ENCODE results near the gene DCTN3. TPM values are rescaled to one million over a fixed set of nuclear protein-coding genes. Genes with fewer than 3 reads are reported as not detected.

The DCTN3 gene
- total RNA-seq, 2 experiments from 2014 or later = 66.7 to 71.8 TPM

- POLR2A ChIA-PET = no interaction called here
- CTCF ChIA-PET = interaction anchor here (0.8 kb wide), 1 partner anchor 43 kb away, joined by 3 read pairs; no protein-coding TSS in a partner anchor
These were observed 34.2 kb downstream of the DCTN3 start for GRCh38 chr9:34585946-34586669.

GRCh38 chr9:34584970-34585369, 35.3 kb downstream of the DCTN3 start:
- ChIA-PET CTCF (interaction anchor here (0.5 to 1.6 kb wide), 2 partner anchors 38 to 1278 kb away, joined by 3 to 4 read pairs; no protein-coding TSS in a partner anchor), POLR2A (no interaction called here)

- CTCF ChIA-PET = interaction anchor here (2.6 kb wide), 1 partner anchor 9 kb away, joined by 15 read pairs; no protein-coding TSS in a partner anchor
- POLR2A ChIA-PET = interaction anchor here (0.6 kb wide), 1 partner anchor 327 kb away, joined by 4 read pairs; no protein-coding TSS in a partner anchor
These were observed 37.5 kb downstream of the DCTN3 start for GRCh38 chr9:34582787-34583186.

GRCh38 chr9:34581318-34581717, 39.0 kb downstream of the DCTN3 start:
- CTCF ChIA-PET = interaction anchor here (2.6 to 2.7 kb wide), 2 partner anchors 10 kb away, joined by 11 to 15 read pairs; no protein-coding TSS in a partner anchor

GRCh38 chr9:34580358-34580757, 39.9 kb downstream of the DCTN3 start:
- ChIA-PET CTCF (interaction anchor here (1.6 to 2.7 kb wide), 2 partner anchors 11 to 24 kb away, joined by 5 to 11 read pairs; no protein-coding TSS in a partner anchor), POLR2A (no interaction called here)

More at GRCh38 chr9:34581318-34581717, 39.0 kb downstream of the DCTN3 start:
- POLR2A ChIA-PET = no interaction called here

GRCh38 chr9:34579808-34580163, 40.5 kb downstream of the DCTN3 start:
- CTCF ChIA-PET = interaction anchor here (0.6 to 2.7 kb wide), 3 partner anchors 12 to 218 kb away, joined by 3 to 11 read pairs (median 5); no protein-coding TSS in a partner anchor
- POLR2A ChIA-PET = no interaction called here

GRCh38 chr9:34579104-34579807, 41.0 kb downstream of the DCTN3 start:
- CTCF ChIA-PET = interaction anchor here (0.6 to 2.7 kb wide), 4 partner anchors 12 to 217 kb away, joined by 3 to 11 read pairs (median 4); no protein-coding TSS in a partner anchor
- POLR2A ChIA-PET = no interaction called here

GRCh38 chr9:34578241-34579103, 41.8 kb downstream of the DCTN3 start:
- CTCF ChIA-PET = interaction anchor here (1.1 to 2.7 kb wide), 2 partner anchors 13 to 42 kb away, joined by 3 to 11 read pairs; no protein-coding TSS in a partner anchor
- POLR2A ChIA-PET = no interaction called here

- ChIA-PET CTCF (interaction anchor here (0.9 to 1.3 kb wide), 2 partner anchors 14 to 19 kb away, joined by 3 to 4 read pairs; no protein-coding TSS in a partner anchor), POLR2A (no interaction called here)
These were observed 42.7 kb downstream of the DCTN3 start for GRCh38 chr9:34577400-34578240.

GRCh38 chr9:34576597-34577399, 43.5 kb downstream of the DCTN3 start:
- ChIA-PET CTCF (interaction anchor here (0.9 to 1.3 kb wide), 2 partner anchors 15 to 18 kb away, joined by 3 to 4 read pairs; no protein-coding TSS in a partner anchor), POLR2A (no interaction called here)

- ChIA-PET CTCF (no interaction called here), POLR2A (no interaction called here)
These were observed 44.3 kb downstream of the DCTN3 start for GRCh38 chr9:34575862-34576596.

GRCh38 chr9:34575241-34575640, 45.1 kb downstream of the DCTN3 start:
- POLR2A ChIA-PET = no interaction called here
- CTCF ChIA-PET = no interaction called here

- ChIA-PET POLR2A (no interaction called here), CTCF (no interaction called here)
These were observed 45.7 kb downstream of the DCTN3 start for GRCh38 chr9:34574571-34574970.

- POLR2A ChIA-PET = no interaction called here
- CTCF ChIA-PET = no interaction called here
These were observed 46.5 kb downstream of the DCTN3 start for GRCh38 chr9:34573599-34574325.

- ChIA-PET POLR2A (no interaction called here), CTCF (no interaction called here)
These were observed 47.7 kb downstream of the DCTN3 start for GRCh38 chr9:34572628-34573027.

- ChIA-PET POLR2A (no interaction called here), CTCF (no interaction called here)
These were observed 48.2 kb downstream of the DCTN3 start for GRCh38 chr9:34572092-34572491.

GRCh38 chr9:34571481-34571810, 48.8 kb downstream of the DCTN3 start:
- POLR2A ChIA-PET = no interaction called here
- CTCF ChIA-PET = interaction anchor here (0.8 to 1.1 kb wide), 2 partner anchors 23 to 33 kb away, joined by 3 read pairs; no protein-coding TSS in a partner anchor
